GM23338 (cell line): ENCODE data around the gene ING3. TPM values are rescaled to one million over a fixed set of nuclear protein-coding genes. Genes with fewer than 3 reads are reported as not detected.

Experiments
- ATAC-seq: fragments of 200-7000 bp; cut with Tn5 transposase; 3 replicates; pipeline ENCODE4 v1.9.1; 2020
- DNase-seq: peaks from one replicate; pipeline ENCODE4 v3.0.0-alpha.2; 2015; ENCODE audit warnings: low spot score
- H2AFZ ChIP-seq: fragments of 200-600 bp; sonication (generic); 2 replicates; pipeline ENCODE4 v1.8.0; 2016; ENCODE audit warnings: antibody characterized with exemption, mild to moderate bottlenecking, moderate library complexity
- H3F3A ChIP-seq: fragments of 200-600 bp; sonication (generic); replicated peaks from 2 replicates; pipeline ENCODE4 v1.8.0; 2017; ENCODE audit warnings: antibody characterized with exemption, mixed run types, low read depth
- H3K27ac ChIP-seq: fragments of 200-600 bp; sonication (generic); 2 replicates; pipeline ENCODE4 v1.6.1; 2016; ENCODE audit warnings: low read depth
- H3K27me3 ChIP-seq: fragments of 200-600 bp; sonication (generic); 2 replicates; pipeline ENCODE4 v1.8.0; 2016; ENCODE audit warnings: mild to moderate bottlenecking, mixed run types, moderate library complexity; ENCODE audit not compliant: insufficient read depth
- H3K36me3 ChIP-seq: fragments of 200-600 bp; sonication (generic); 2 replicates; pipeline ENCODE4 v1.8.0; 2016; ENCODE audit warnings: mild to moderate bottlenecking; ENCODE audit not compliant: insufficient read depth
- H3K4me1 ChIP-seq: fragments of 200-600 bp; sonication (generic); 2 replicates; pipeline ENCODE4 v1.8.0; 2016; ENCODE audit warnings: mild to moderate bottlenecking, moderate library complexity; ENCODE audit not compliant: insufficient read depth
- H3K4me2 ChIP-seq: fragments of 200-600 bp; sonication (generic); 2 replicates; pipeline ENCODE4 v1.7.1; 2017; ENCODE audit warnings: mixed run types
- H3K4me3 ChIP-seq: fragments of 200-600 bp; sonication (generic); 2 replicates; pipeline ENCODE4 v1.6.1; 2016; ENCODE audit warnings: mixed run types
- H3K79me2 ChIP-seq: fragments of 200-600 bp; sonication (generic); replicated peaks from 2 replicates; pipeline ENCODE4 v1.8.0; 2017; ENCODE audit warnings: mild to moderate bottlenecking; ENCODE audit not compliant: insufficient read depth
- H3K9me2 ChIP-seq: fragments of 200-600 bp; sonication (generic); 2 replicates; pipeline ENCODE4 v1.8.0; 2017; ENCODE audit not compliant: insufficient read depth
- H4K20me1 ChIP-seq: fragments of 200-600 bp; sonication (generic); replicated peaks from 2 replicates; pipeline ENCODE4 v1.8.0; 2017; ENCODE audit warnings: mild to moderate bottlenecking; ENCODE audit not compliant: insufficient read depth
- H3K27ac Mint-ChIP-seq: 2 replicates; pipeline ENCODE4 v1.8.0; 2020; ENCODE audit warnings: inconsistent platforms, mild to moderate bottlenecking, moderate library complexity, mixed read lengths
- H3K27me3 Mint-ChIP-seq: 3 replicates; pipeline ENCODE4 v1.8.0; 2022; ENCODE audit warnings: low read depth, mild to moderate bottlenecking, moderate library complexity, mixed read lengths, inconsistent platforms; ENCODE audit not compliant: insufficient read depth, poor library complexity
- H3K36me3 Mint-ChIP-seq: 3 replicates; pipeline ENCODE4 v1.8.0; 2021; ENCODE audit warnings: low read depth, mild to moderate bottlenecking, inconsistent platforms, moderate library complexity, mixed read lengths
- H3K4me1 Mint-ChIP-seq: 3 replicates; pipeline ENCODE4 v1.8.0; 2020; ENCODE audit warnings: mild to moderate bottlenecking, inconsistent platforms, mixed read lengths
- H3K4me3 Mint-ChIP-seq: 3 replicates; pipeline ENCODE4 v1.8.0; 2021; ENCODE audit warnings: moderate library complexity, mild to moderate bottlenecking, inconsistent platforms, mixed read lengths
- H3K9me3 Mint-ChIP-seq: 3 replicates; pipeline ENCODE4 v1.8.0; 2020; ENCODE audit warnings: moderate library complexity, mild to moderate bottlenecking, inconsistent platforms, mixed read lengths
- EZH2phosphoT487 ChIP-seq: fragments of 200-600 bp; sonication (generic); IDR thresholded peaks from one replicate; pipeline ENCODE4 v1.8.1; 2018; ENCODE audit warnings: antibody characterized with exemption; ENCODE audit not compliant: unreplicated experiment
- REST ChIP-seq: IDR thresholded peaks from one replicate; pipeline ENCODE4 v1.6.1; 2018; ENCODE audit warnings: antibody characterized with exemption; ENCODE audit not compliant: unreplicated experiment
- STAT1 ChIP-seq: IDR thresholded peaks from one replicate; pipeline ENCODE4 v1.6.1; 2016; ENCODE audit warnings: antibody characterized with exemption; ENCODE audit not compliant: unreplicated experiment
- ZNF331 ChIP-seq: fragments of 250-450 bp; sonication (Bioruptor Pico); IDR thresholded peaks from 2 replicates; pipeline ENCODE4 v1.5.0; 2020; ENCODE audit warnings: low read depth, mild to moderate bottlenecking, moderate library complexity
- polyA plus RNA-seq: library from polyadenylated mRNA; unstranded; fragments of >200 nt; fragmentation: Nextera tagmentation; extraction: Ambion mirVana; gene quantifications from 2 replicates; pipeline ENCODE4 v1.2.1, GENCODE V29; 2016
- total RNA-seq: library from RNA; depleted of rRNA; stranded (reverse); fragments of >200 nt; shearing (Covaris generic); gene quantifications from 2 replicates; pipeline ENCODE4 v1.2.3, GENCODE V29; 2014
- TF ChIP-seq, protein P1 (sequence below): fragments of 250-450 bp; sonication (Bioruptor Pico); IDR thresholded peaks from 2 replicates; pipeline ENCODE4 v1.5.0; 2020; ENCODE audit warnings: mild to moderate bottlenecking, moderate library complexity

The ING3 gene
- total and polyA plus RNA-seq, 2 experiments from 2014 or later: 17.8 to 26.2 TPM

DNA sequence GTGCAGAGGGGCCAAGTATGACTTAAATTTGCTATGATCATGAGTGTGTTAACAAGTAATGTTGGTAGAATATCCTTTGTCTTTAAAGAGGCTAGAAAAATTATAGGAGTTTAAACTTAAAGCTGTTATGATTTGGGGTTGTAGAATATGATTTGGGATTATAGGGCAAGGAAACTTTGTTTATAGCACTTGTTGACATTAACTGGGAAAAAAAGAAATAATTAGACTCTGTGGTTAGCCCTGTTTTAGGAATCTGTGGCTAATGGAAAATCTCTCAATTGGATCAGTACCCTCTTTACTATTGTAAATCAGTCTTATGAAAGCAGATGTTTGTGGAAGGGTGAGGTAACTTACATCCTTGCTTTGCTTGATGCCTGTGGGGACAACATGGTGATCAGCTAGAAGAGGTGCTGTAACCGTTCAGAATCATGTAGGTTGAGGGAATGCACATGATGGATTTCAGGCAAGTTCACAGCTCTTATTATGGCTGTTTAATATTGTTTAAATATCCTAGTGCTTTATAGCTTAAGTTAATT, 11.1 kb downstream of the ING3 start:
- no peak overlapping the region for H3K27ac ChIP-seq
- no peaks in the 10 kb centered on the region; the same call in 1 of the 2 replicates for H3K36me3 ChIP-seq
- no peaks in the 10 kb centered on the region for H4K20me1 ChIP-seq
- H3K4me1 ChIP-seq: peaks cover 10% of the 10 kb centered on the region
- peaks cover 2% of the 10 kb centered on the region for H3K27me3 Mint-ChIP-seq
- H3K36me3 Mint-ChIP-seq: peaks cover 13% of the 10 kb centered on the region; the same call in 2 of the 3 replicates
- TF ChIP-seq ZNF331 (CRISPR knock-in tag) (no peak), EZH2phosphoT487 (no peak), REST (no peak), STAT1 (no peak)
- TF ChIP-seq, protein P1, sequence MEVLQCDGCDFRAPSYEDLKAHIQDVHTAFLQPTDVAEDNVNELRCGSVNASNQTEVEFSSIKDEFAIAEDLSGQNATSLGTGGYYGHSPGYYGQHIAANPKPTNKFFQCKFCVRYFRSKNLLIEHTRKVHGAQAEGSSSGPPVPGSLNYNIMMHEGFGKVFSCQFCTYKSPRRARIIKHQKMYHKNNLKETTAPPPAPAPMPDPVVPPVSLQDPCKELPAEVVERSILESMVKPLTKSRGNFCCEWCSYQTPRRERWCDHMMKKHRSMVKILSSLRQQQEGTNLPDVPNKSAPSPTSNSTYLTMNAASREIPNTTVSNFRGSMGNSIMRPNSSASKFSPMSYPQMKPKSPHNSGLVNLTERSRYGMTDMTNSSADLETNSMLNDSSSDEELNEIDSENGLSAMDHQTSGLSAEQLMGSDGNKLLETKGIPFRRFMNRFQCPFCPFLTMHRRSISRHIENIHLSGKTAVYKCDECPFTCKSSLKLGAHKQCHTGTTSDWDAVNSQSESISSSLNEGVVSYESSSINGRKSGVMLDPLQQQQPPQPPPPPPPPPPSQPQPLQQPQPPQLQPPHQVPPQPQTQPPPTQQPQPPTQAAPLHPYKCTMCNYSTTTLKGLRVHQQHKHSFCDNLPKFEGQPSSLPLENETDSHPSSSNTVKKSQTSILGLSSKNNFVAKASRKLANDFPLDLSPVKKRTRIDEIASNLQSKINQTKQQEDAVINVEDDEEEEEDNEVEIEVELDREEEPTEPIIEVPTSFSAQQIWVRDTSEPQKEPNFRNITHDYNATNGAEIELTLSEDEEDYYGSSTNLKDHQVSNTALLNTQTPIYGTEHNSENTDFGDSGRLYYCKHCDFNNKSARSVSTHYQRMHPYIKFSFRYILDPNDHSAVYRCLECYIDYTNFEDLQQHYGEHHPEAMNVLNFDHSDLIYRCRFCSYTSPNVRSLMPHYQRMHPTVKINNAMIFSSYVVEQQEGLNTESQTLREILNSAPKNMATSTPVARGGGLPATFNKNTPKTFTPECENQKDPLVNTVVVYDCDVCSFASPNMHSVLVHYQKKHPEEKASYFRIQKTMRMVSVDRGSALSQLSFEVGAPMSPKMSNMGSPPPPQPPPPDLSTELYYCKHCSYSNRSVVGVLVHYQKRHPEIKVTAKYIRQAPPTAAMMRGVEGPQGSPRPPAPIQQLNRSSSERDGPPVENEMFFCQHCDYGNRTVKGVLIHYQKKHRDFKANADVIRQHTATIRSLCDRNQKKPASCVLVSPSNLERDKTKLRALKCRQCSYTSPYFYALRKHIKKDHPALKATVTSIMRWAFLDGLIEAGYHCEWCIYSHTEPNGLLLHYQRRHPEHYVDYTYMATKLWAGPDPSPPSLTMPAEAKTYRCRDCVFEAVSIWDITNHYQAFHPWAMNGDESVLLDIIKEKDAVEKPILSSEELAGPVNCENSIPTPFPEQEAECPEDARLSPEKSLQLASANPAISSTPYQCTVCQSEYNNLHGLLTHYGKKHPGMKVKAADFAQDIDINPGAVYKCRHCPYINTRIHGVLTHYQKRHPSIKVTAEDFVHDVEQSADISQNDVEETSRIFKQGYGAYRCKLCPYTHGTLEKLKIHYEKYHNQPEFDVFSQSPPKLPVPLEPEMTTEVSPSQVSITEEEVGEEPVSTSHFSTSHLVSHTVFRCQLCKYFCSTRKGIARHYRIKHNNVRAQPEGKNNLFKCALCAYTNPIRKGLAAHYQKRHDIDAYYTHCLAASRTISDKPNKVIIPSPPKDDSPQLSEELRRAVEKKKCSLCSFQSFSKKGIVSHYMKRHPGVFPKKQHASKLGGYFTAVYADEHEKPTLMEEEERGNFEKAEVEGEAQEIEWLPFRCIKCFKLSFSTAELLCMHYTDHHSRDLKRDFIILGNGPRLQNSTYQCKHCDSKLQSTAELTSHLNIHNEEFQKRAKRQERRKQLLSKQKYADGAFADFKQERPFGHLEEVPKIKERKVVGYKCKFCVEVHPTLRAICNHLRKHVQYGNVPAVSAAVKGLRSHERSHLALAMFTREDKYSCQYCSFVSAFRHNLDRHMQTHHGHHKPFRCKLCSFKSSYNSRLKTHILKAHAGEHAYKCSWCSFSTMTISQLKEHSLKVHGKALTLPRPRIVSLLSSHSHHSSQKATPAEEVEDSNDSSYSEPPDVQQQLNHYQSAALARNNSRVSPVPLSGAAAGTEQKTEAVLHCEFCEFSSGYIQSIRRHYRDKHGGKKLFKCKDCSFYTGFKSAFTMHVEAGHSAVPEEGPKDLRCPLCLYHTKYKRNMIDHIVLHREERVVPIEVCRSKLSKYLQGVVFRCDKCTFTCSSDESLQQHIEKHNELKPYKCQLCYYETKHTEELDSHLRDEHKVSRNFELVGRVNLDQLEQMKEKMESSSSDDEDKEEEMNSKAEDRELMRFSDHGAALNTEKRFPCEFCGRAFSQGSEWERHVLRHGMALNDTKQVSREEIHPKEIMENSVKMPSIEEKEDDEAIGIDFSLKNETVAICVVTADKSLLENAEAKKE (CRISPR knock-in tag): no peak
- H2AFZ ChIP-seq: no peak overlapping the region
- H3K4me3 ChIP-seq: no peak overlapping the region
- no peaks in the 10 kb centered on the region for H3F3A ChIP-seq
- H3K27me3 ChIP-seq: no peaks in the 10 kb centered on the region
- H3K4me3 Mint-ChIP-seq: no peak overlapping the region
- H3K9me2 ChIP-seq: no peaks in the 10 kb centered on the region
- peaks cover 30% of the 10 kb centered on the region for H3K4me1 Mint-ChIP-seq
- peaks cover 22% of the 10 kb centered on the region; the same call in 1 of the 2 replicates for H3K79me2 ChIP-seq
- H3K4me2 ChIP-seq: no peak overlapping the region
- no peak for ATAC-seq
- peak overlapping the region; percentile 35 for H3K27ac Mint-ChIP-seq
- no peaks in the 10 kb centered on the region for H3K9me3 Mint-ChIP-seq
- DNase-seq: no peak
